Muscle layer of colon (tissue), 2 donors: Measurements from ENCODE around the gene PRKCH.

ENCODE experiments used
- H3K27ac ChIP-seq: one replicate; pipeline ENCODE4 v1.7.0; 2013; ENCODE audit warnings: low read depth, mild to moderate bottlenecking, low read length, moderate library complexity
- H3K27me3 ChIP-seq, 2 donors: one replicate each; pipeline ENCODE4 v1.7.0; 2013; ENCODE audit warnings: low read length in 2 of 2, mild to moderate bottlenecking in 2 of 2; ENCODE audit not compliant: insufficient read depth in 2 of 2, control insufficient read depth in 1 of 2
- H3K36me3 ChIP-seq: one replicate; pipeline ENCODE4 v1.7.0; 2013; ENCODE audit warnings: mild to moderate bottlenecking, low read length; ENCODE audit not compliant: insufficient read depth
- H3K4me1 ChIP-seq: one replicate; pipeline ENCODE4 v1.7.0; 2013; ENCODE audit warnings: mild to moderate bottlenecking, low read length; ENCODE audit not compliant: insufficient read depth
- H3K4me3 ChIP-seq, 2 donors: one replicate each; pipeline ENCODE4 v1.7.0; 2013; ENCODE audit warnings: low read length in 2 of 2, low read depth in 1 of 2, mild to moderate bottlenecking in 1 of 2, moderate library complexity in 1 of 2
- H3K9ac ChIP-seq: one replicate; pipeline ENCODE4 v1.7.0; 2013; ENCODE audit warnings: low read length
- H3K9me3 ChIP-seq: one replicate; pipeline ENCODE4 v1.7.0; 2013; ENCODE audit warnings: mild to moderate bottlenecking, low read length
- donor health status: abdominal sarcoma.
- donor health status: Adenocarcinoma of cecum.

PRKCH gene

GRCh38 chr14:61287196-61287595, 34.2 kb upstream of the PRKCH start:
- no peak overlapping the region for H3K27ac ChIP-seq
- no peaks in the 10 kb centered on the region for H3K27me3 ChIP-seq
- H3K4me1 ChIP-seq: no peaks in the 10 kb centered on the region
- H3K9me3 ChIP-seq: no peaks in the 10 kb centered on the region
- no peak overlapping the region for H3K9ac ChIP-seq
- no peaks in the 10 kb centered on the region for H3K36me3 ChIP-seq
- no peak overlapping the region for H3K4me3 ChIP-seq

DNA sequence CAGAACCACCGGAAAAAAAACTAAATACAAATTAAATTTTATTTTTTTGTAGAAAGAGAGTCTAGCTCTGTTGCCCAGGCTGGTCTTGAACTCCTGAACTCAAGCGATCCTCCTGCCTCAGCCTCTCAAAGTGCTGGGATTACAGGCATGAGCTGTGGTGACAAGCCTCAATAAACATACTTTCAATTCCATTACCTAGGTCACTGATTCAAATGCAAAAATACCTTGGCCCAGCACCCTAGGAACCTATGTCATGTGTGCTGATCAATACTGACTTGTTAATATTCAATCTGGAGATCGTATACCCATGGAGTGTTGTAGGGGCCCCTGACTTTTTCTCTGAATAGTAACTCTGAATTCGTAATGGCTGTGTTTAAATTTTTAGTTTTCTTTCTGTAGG, 33.2 kb upstream of the PRKCH start:
- no peak overlapping the region for H3K9ac ChIP-seq
- no peaks in the 10 kb centered on the region for H3K9me3 ChIP-seq
- no peaks in the 10 kb centered on the region for H3K27me3 ChIP-seq
- H3K4me3 ChIP-seq: no peak overlapping the region
- H3K36me3 ChIP-seq: no peaks in the 10 kb centered on the region
- no peak overlapping the region for H3K27ac ChIP-seq
- no peaks in the 10 kb centered on the region for H3K4me1 ChIP-seq

GRCh38 chr14:61288720-61289119, 32.7 kb upstream of the PRKCH start:
- Histone ChIP-seq H3K9me3 (no peaks in the 10 kb centered on the region), H3K4me3 (no peak overlapping the region), H3K36me3 (no peaks in the 10 kb centered on the region), H3K27ac (no peak overlapping the region), H3K4me1 (no peaks in the 10 kb centered on the region), H3K9ac (no peak overlapping the region), H3K27me3 (no peaks in the 10 kb centered on the region)

GRCh38 chr14:61290701-61291100, 30.7 kb upstream of the PRKCH start:
- Histone ChIP-seq H3K36me3 (no peaks in the 10 kb centered on the region), H3K4me1 (no peaks in the 10 kb centered on the region), H3K9me3 (no peaks in the 10 kb centered on the region), H3K27ac (no peak overlapping the region), H3K4me3 (no peak overlapping the region), H3K27me3 (no peaks in the 10 kb centered on the region), H3K9ac (no peak overlapping the region)

GRCh38 chr14:61296151-61296550, 25.2 kb upstream of the PRKCH start:
- Histone ChIP-seq H3K27ac (no peak overlapping the region), H3K9ac (no peak overlapping the region), H3K4me1 (no peaks in the 10 kb centered on the region), H3K4me3 (no peak overlapping the region), H3K36me3 (no peaks in the 10 kb centered on the region), H3K9me3 (no peaks in the 10 kb centered on the region), H3K27me3 (no peaks in the 10 kb centered on the region)

GRCh38 chr14:61296719-61297502, 24.5 kb upstream of the PRKCH start:
- Histone ChIP-seq H3K27ac (no peak overlapping the region), H3K9me3 (no peaks in the 10 kb centered on the region), H3K4me1 (no peaks in the 10 kb centered on the region), H3K9ac (no peak overlapping the region), H3K36me3 (no peaks in the 10 kb centered on the region), H3K4me3 (no peak overlapping the region), H3K27me3 (no peaks in the 10 kb centered on the region)

DNA sequence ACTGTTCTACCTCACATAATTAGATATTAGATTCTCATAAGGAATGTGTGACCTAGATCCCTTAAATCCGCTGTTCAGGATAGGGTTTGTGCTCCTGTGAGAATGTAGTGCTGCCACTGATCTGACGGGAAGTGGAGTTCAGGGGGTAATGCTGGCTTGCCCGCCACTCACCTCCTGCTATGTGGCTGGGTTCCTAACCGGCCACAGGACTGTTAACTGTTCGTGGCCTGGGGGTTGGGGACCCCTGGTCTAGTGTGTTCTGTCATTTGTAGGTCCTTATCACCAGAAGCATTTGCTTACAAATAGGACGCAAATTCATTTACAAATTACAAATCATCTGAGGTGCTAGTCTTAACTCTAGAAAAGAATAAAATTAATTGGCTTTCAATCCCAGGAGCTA, 23.8 kb upstream of the PRKCH start:
- Histone ChIP-seq H3K27me3 (no peaks in the 10 kb centered on the region), H3K9me3 (no peaks in the 10 kb centered on the region), H3K36me3 (no peaks in the 10 kb centered on the region), H3K4me3 (no peak overlapping the region), H3K27ac (no peak overlapping the region), H3K4me1 (no peaks in the 10 kb centered on the region), H3K9ac (no peak overlapping the region)

DNA sequence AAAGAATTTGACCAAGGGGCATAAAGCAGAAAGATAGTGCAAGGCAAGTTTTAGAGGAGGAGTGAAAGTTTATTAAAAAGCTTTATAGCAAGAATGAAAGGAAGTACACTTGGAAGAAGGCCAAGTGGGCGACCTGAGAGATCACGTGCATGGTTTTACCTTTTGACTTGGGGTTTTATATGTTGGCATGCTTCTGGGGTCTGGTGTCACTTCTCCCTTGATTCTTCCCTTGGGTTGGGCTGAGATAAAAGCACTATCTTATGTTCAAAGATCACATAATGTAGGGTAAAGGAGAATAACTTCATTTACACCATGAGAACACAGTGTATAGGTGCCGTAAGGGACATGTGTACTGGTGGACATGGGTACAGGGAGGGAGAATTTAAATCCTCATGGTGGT, 22.6 kb upstream of the PRKCH start:
- no peaks in the 10 kb centered on the region for H3K4me1 ChIP-seq
- H3K9ac ChIP-seq: no peak overlapping the region
- no peak overlapping the region for H3K27ac ChIP-seq

DNA sequence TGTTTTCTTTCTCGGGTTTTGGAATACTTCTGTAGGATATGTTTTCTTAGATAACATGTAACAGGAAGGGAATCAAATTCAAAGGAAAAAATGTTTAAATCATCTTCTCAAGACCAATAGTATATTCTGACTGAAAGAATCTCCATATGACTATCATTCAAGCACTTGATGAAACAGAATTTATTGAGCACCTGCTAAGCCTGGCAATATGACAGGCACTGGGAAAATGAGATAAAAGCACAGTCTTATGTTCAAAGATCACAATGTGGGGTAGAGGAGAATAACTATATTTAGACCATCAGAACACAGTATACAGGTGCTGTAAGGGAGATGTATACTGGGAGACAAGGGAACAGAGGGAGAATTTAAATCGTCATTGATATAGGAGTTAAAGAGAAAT, 21.2 kb upstream of the PRKCH start:
- no peak overlapping the region for H3K9ac ChIP-seq
- H3K36me3 ChIP-seq: no peaks in the 10 kb centered on the region
- H3K27me3 ChIP-seq: no peaks in the 10 kb centered on the region
- H3K9me3 ChIP-seq: no peaks in the 10 kb centered on the region
- no peak overlapping the region for H3K4me3 ChIP-seq
- no peaks in the 10 kb centered on the region for H3K4me1 ChIP-seq
- H3K27ac ChIP-seq: no peak overlapping the region

More for the DNA sequence above, 22.6 kb upstream of the PRKCH start:
- no peak overlapping the region for H3K4me3 ChIP-seq
- H3K36me3 ChIP-seq: no peaks in the 10 kb centered on the region
- H3K9me3 ChIP-seq: no peaks in the 10 kb centered on the region
- H3K27me3 ChIP-seq: no peaks in the 10 kb centered on the region

GRCh38 chr14:61300754-61301153, 20.6 kb upstream of the PRKCH start:
- Histone ChIP-seq H3K4me3 (no peak overlapping the region), H3K9ac (no peak overlapping the region), H3K27ac (no peak overlapping the region), H3K9me3 (no peaks in the 10 kb centered on the region), H3K4me1 (no peaks in the 10 kb centered on the region), H3K27me3 (no peaks in the 10 kb centered on the region), H3K36me3 (no peaks in the 10 kb centered on the region)

- no peaks in the 10 kb centered on the region for H3K4me1 ChIP-seq
- no peaks in the 10 kb centered on the region for H3K27me3 ChIP-seq
- H3K36me3 ChIP-seq: no peaks in the 10 kb centered on the region
- H3K9me3 ChIP-seq: no peaks in the 10 kb centered on the region
- H3K9ac ChIP-seq: no peak overlapping the region
- H3K27ac ChIP-seq: no peak overlapping the region
- H3K4me3 ChIP-seq: no peak overlapping the region
Observed at GRCh38 chr14:61304688-61305087, 16.7 kb upstream of the PRKCH start.

GRCh38 chr14:61308198-61308597, 13.2 kb upstream of the PRKCH start:
- no peaks in the 10 kb centered on the region for H3K27me3 ChIP-seq
- H3K4me1 ChIP-seq: no peaks in the 10 kb centered on the region
- H3K27ac ChIP-seq: no peak overlapping the region
- no peaks in the 10 kb centered on the region for H3K36me3 ChIP-seq
- H3K9me3 ChIP-seq: no peaks in the 10 kb centered on the region
- H3K9ac ChIP-seq: no peak overlapping the region
- H3K4me3 ChIP-seq: no peak overlapping the region
